ENCODE results near the gene IL1R1.
"Not testable (repeated sequence)": the region's sequence is repeated elsewhere in the genome, so short reads cannot be mapped to it uniquely, and the experiment has no call there.

IL1R1 gene

DNA sequence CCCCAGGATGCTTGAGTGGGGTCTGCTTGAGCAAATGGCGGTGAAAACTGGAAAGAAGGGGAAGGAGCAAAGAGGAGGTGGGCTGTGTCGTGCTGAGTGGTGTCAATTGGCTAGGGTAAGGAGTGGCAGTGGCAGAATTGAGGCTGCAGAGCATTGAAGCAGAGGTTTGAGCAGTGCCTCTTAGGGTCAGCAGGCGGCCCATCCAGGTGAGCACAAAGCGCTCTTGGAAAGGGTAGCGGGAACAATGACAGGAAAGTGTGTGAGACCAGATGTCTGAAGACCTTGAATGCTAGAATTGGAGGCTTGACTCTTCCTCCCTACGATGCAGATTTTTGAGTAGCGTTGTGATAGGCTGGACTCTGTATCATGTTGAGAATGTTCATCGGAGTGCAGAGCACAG, 39.3 kb upstream of the IL1R1 start:
- no peak for FAIRE-seq
- no peak for TF ChIP-seq POLR2AphosphoS5 (IDR thresholded peaks at IDR 0.05; ENCODE audit: low read depth, low read length)
- no peak for TF ChIP-seq TAF1 (IDR thresholded peaks at IDR 0.05; ENCODE audit: borderline replicate concordance, low read depth, low read length)
- TF ChIP-seq POLR2A (IDR thresholded peaks at IDR 0.05; ENCODE audit: low read depth, low read length), result no peak
- DNase-seq (ENCODE audit: insufficient read length), result no peak

DNA sequence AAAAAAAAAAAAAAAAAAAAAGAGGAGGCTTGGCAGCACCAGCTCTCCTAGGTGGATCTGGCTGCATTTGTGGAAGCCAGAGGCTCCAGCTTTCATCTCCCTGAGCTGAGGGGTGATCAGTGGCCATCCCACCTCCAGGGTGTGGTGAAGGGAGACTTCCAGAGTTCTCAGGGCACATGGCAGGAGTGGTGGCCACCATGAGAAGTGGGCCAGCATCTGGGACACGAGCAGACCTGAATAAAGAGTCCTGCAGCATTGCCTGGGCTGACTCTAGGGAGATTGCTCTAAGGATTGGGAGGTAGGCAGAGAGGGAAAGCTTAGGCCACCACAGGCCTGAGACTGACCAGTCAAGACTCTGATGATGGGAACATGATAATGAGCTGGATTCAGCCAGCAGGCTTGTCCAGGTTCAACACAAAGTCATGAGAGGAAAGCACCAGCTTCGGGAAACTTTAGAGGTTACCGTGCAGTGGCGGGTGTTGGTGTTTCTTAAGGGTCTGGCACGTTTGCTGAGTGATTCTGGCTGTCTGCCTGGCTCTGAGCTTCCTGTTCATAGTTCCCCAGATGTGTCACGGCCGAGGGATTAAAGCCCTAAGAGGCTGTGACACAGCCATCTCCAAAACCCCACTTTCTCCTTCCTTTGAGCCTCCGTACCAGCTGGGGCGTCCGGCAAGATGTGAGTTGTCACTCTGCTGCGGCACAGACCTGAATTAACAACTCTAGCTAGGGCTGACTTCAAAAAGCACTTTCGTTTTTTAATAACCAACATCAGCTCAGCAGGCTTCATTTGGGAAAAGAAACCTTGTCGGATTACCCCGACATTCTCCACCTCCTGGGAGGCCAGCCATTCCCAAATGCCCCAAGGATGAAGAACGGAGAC, 38.3 kb upstream of the IL1R1 start:
- DNase-seq (ENCODE audit: insufficient read length) (no peak), FAIRE-seq (no peak)
- no peak for TF ChIP-seq TAF1 (IDR thresholded peaks at IDR 0.05; ENCODE audit: borderline replicate concordance, low read depth, low read length)
- TF ChIP-seq POLR2A (IDR thresholded peaks at IDR 0.05; ENCODE audit: low read depth, low read length), result no peak
- TF ChIP-seq POLR2AphosphoS5 (IDR thresholded peaks at IDR 0.05; ENCODE audit: low read depth, low read length), result no peak

DNA sequence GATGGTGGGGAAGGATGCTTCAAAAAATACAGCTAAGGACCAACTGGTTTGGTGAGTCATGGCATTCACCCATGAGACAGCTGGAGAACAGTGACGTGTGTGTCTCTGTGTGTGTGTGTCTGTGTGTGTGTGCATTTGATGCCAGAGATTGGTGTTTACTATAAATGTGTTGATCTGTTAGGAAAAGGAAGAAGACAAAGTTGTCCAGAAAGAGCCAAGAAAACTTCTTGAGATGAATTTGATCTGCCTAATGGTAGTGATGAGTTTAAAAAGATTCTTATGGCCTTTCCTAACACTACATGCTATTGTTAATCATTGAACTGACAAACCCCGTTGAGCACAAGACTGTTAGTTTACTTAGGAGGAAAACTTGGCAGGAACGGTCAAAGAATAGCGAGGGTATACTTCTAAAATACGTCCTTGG, 36.4 kb upstream of the IL1R1 start:
- FAIRE-seq (no peak), DNase-seq (ENCODE audit: insufficient read length) (no peak)
- no peak for TF ChIP-seq POLR2A (IDR thresholded peaks at IDR 0.05; ENCODE audit: low read depth, low read length)
- TF ChIP-seq TAF1 (IDR thresholded peaks at IDR 0.05; ENCODE audit: borderline replicate concordance, low read depth, low read length), result no peak
- no peak for TF ChIP-seq POLR2AphosphoS5 (IDR thresholded peaks at IDR 0.05; ENCODE audit: low read depth, low read length)

DNA sequence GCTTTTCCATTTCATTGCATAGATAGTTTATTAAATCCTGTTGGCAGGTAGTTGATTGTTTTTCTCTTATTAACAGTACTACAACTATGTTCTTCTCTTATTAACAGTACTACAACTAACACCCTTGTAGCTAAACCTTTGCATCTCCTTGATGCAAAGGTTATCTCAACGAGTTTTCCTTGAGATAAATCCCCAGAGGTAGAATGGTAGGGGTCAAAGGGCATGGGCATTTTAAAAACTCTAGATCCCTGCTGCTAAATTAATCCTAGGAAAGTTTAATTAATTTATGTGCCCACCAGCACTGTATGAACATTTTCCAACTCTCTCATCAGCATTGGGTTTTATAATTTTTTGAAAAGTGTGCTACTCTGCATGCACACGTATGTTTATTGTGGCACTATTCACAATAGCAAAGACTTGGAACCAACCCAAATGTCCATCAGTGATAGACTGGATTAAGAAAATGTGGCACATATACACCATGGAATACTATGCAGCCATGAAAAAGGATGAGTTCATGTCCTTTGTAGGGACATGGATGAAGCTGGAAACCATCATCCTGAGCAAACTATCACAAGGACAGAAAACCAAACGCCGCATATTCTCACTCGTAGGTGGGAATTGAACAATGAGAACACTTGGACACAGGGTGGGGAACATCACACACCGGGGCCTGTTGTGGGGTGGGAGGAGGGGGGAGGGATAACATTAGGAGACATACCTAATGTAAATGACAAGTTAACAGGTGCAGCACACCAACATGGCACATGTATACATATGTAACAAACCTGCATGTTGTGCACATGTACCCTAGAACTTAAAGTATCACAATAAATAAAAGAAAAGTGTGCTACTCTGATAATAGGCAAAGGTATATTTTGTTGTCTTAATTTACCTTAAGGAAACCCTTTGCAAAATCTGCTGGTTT, 35.5 kb upstream of the IL1R1 start:
- FAIRE-seq; DNase-seq (ENCODE audit: insufficient read length): not testable (repeated sequence)

DNA sequence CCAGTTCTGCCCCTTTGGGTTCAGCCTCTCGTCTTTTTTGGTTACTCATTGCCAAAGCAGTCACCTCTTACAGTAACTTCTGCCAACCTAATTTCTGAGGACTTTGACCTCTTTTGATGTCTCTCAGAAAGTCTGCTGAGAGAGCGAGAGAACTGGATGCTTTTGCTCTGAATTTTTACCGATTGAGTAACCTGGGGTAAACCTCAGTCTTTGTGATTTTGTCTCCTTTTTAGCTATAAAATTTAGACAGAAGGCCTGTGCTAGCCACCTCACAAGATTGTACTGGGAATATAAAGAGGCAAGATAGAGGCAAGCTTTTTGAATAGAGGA, 34.8 kb upstream of the IL1R1 start:
- FAIRE-seq, result no peak
- TF ChIP-seq POLR2A (IDR thresholded peaks at IDR 0.05; ENCODE audit: low read depth, low read length), result no peak
- no peak for TF ChIP-seq POLR2AphosphoS5 (IDR thresholded peaks at IDR 0.05; ENCODE audit: low read depth, low read length)
- no peak for TF ChIP-seq TAF1 (IDR thresholded peaks at IDR 0.05; ENCODE audit: borderline replicate concordance, low read depth, low read length)
- DNase-seq (ENCODE audit: insufficient read length), result no peak

DNA sequence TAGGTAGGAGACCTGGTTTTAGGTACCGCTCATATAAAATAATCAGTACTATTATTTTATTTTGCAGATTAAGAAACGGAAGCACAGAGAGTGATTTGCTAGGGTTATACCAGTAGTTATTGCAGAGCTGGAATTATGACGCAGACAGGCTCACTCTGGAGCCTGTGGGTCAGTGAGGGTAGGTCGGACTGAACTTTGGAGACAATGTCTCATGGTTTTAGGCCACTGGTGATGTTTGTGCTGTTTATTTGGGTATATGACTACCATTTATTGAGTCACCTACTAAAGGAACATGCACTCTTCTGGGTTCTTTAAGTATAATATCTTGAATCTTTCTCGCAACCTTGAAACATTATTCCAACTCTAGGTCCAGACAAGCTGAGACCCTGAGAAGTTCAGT, 33.5 kb upstream of the IL1R1 start:
- FAIRE-seq (no peak), DNase-seq (ENCODE audit: insufficient read length) (no peak)
- TF ChIP-seq TAF1 (IDR thresholded peaks at IDR 0.05; ENCODE audit: borderline replicate concordance, low read depth, low read length), result no peak

DNA sequence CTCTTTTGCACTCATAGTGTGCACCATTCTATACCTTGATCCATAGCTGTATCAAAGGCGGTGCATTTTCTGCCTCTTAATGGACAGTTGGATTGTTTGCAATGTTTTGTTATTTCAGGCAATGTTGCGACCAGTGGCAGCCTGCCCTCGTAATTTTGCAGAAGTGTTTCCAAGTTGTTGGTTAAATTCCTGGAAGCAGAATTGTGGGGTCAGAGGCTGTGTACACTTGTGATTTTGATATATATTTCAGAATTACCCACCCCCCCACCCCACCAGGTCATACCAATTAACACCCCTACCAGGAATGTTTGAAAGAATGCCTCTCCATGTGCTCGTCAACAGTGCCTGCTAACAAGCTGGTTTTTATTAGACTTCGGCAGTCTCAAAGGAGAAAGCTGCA, 32.4 kb upstream of the IL1R1 start:
- DNase-seq (ENCODE audit: insufficient read length) (no peak), FAIRE-seq (no peak)
- TF ChIP-seq TAF1 (IDR thresholded peaks at IDR 0.05; ENCODE audit: borderline replicate concordance, low read depth, low read length) (no peak), POLR2AphosphoS5 (IDR thresholded peaks at IDR 0.05; ENCODE audit: low read depth, low read length) (no peak), POLR2A (IDR thresholded peaks at IDR 0.05; ENCODE audit: low read depth, low read length) (no peak)

DNA sequence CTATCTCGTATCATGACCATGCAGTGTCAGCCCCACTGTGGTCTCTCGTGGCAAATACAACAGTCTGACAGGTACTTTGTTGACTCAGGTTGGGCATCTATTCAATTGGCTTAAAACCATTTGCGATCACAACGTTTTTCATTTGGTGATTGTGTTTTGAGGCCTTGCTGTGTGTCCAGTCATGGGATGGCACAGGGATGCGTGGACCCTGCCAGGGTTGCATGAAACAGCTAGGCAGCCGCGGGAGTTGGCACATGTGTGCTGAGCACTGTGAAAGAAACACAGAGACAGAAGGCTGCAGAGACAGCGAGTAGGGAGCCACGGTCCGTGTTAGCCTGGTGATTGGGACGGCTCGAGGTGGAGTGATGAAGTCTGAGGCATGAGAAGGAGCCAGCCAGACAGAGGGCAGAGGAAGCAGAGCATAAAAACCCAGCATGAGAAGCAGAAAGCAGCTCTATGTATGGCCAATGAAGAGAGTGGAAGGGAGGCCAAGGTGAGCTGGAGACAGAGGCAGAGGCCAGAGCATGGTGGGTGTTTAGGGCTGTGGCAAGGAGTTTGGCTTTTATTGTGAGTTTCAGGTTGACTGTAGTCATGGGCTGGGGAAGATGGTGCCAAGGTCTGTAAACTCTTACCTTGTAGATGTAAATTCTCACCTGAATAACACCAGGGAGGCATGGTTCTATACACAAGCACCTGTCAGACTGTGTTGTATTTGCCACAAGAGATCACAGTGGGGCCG, 31.8 kb upstream of the IL1R1 start:
- no peak for FAIRE-seq
- DNase-seq (ENCODE audit: insufficient read length), result no peak
- TF ChIP-seq POLR2AphosphoS5 (IDR thresholded peaks at IDR 0.05; ENCODE audit: low read depth, low read length) (no peak), TAF1 (IDR thresholded peaks at IDR 0.05; ENCODE audit: borderline replicate concordance, low read depth, low read length) (no peak), POLR2A (IDR thresholded peaks at IDR 0.05; ENCODE audit: low read depth, low read length) (no peak)

DNA sequence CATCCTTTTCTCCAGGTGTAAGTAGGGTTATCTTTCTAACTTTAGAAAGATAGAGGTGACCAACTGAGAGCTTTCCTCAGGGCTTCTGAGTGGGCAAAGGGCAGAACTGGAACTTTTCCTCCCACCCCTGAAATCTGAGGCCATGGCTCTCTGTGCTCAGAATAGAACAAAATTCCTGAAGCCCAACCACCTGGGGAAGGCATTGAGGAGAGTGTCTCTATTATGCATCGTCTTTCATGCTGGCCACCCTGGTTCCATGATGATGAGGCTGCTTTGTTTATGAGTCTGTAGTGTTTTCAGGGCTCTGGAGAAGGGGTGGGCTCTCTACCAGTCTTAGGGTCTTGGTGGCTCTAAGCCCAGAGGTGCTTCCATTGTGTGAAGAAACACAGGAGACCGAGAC, 30.7 kb upstream of the IL1R1 start:
- FAIRE-seq (no peak), DNase-seq (ENCODE audit: insufficient read length) (no peak)
- TF ChIP-seq TAF1 (IDR thresholded peaks at IDR 0.05; ENCODE audit: borderline replicate concordance, low read depth, low read length), result no peak
- no peak for TF ChIP-seq POLR2A (IDR thresholded peaks at IDR 0.05; ENCODE audit: low read depth, low read length)
- TF ChIP-seq POLR2AphosphoS5 (IDR thresholded peaks at IDR 0.05; ENCODE audit: low read depth, low read length), result no peak

DNA sequence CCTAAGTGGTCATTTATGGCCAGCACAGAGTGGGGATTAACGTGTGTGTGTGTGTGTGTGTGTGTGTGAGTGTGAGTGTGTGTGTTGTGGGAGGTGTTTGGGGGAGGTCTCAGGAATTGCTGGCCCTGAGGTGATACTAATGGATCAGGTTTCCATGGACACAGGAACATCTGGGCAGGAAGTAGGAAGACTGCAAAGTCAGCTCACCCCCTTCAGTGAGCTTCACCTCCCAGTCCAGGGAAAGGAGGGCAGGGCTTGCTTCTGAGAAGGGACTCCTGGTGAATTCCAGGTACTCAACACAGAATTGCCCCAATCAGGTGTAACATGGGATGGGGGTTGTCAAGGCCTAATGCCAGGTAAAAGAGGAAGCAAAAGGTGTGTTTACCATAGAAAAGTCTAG, 30.3 kb upstream of the IL1R1 start:
- no peak for DNase-seq (ENCODE audit: insufficient read length)
- TF ChIP-seq POLR2A (IDR thresholded peaks at IDR 0.05; ENCODE audit: low read depth, low read length) (no peak), TAF1 (IDR thresholded peaks at IDR 0.05; ENCODE audit: borderline replicate concordance, low read depth, low read length) (no peak), POLR2AphosphoS5 (IDR thresholded peaks at IDR 0.05; ENCODE audit: low read depth, low read length) (no peak)
- no peak for FAIRE-seq
